CD14-positive monocyte (primary cell): ENCODE measurements around the gene DCC. TPM values are rescaled to one million over a fixed set of nuclear protein-coding genes. Genes with fewer than 3 reads are reported as not detected.

ENCODE experiments used
- DNase-seq, 3 donors: peaks; one replicate each; pipeline ENCODE4 v3.0.0-alpha.2; 2011 to 2022
- H2AFZ ChIP-seq: 2 replicates; pipeline ENCODE4 v1.6.0; 2012; ENCODE audit warnings: mild to moderate bottlenecking, low read depth, low read length, inconsistent platforms; ENCODE audit not compliant: insufficient read depth, poor library complexity, severe bottlenecking
- H3K27ac ChIP-seq, 2 donors: 1 replicate in 1 of 2; 2 replicates in 1 of 2; pipeline ENCODE4 v1.5.1; 2012 to 2013; ENCODE audit warnings: low read length in 2 of 2, control low read depth in 1 of 2, inconsistent platforms in 1 of 2, low read depth in 1 of 2, mild to moderate bottlenecking in 1 of 2
- H3K27me3 ChIP-seq, 2 donors: one replicate each; pipeline versions ENCODE4 v1.6.0 to v1.6.1; 2011 to 2013; ENCODE audit warnings: low read length in 2 of 2; ENCODE audit not compliant: control insufficient read depth in 2 of 2, insufficient read depth in 2 of 2
- H3K36me3 ChIP-seq, 2 donors: replicated peaks in 1 of 2; 1 replicate in 1 of 2; 2 replicates in 1 of 2; pipeline versions ENCODE4 v1.5.1 to v1.6.1; 2012 to 2013; ENCODE audit warnings: low read length in 2 of 2, control low read depth in 1 of 2, inconsistent platforms in 1 of 2, mild to moderate bottlenecking in 1 of 2; ENCODE audit not compliant: insufficient read depth in 2 of 2, control insufficient read depth in 1 of 2
- H3K4me1 ChIP-seq, 2 donors: 1 replicate in 1 of 2; 2 replicates in 1 of 2; pipeline versions ENCODE4 v1.5.1 to v1.6.1; 2012 to 2013; ENCODE audit warnings: low read length in 2 of 2, control low read depth in 1 of 2, inconsistent platforms in 1 of 2, mild to moderate bottlenecking in 1 of 2, moderate library complexity in 1 of 2; ENCODE audit not compliant: insufficient read depth in 2 of 2, control insufficient read depth in 1 of 2
- H3K4me2 ChIP-seq: replicated peaks from 2 replicates; pipeline ENCODE3; 2012; ENCODE audit warnings: low read length, moderate library complexity, mild to moderate bottlenecking; ENCODE audit not compliant: poor library complexity, severe bottlenecking; ENCODE audit errors: extremely low read depth
- H3K4me3 ChIP-seq, 3 experiments: fragments of 200-600 bp in 1 of 3; sonication (generic) in 1 of 3; replicated peaks in 1 of 3; 1 replicate in 2 of 3; 2 replicates in 1 of 3; pipeline ENCODE4 v1.5.1; 2011 to 2013; ENCODE audit warnings: low read length in 3 of 3, mild to moderate bottlenecking in 3 of 3, control low read depth in 2 of 3, low read depth in 2 of 3, inconsistent platforms in 1 of 3, moderate library complexity in 1 of 3
- H3K79me2 ChIP-seq: 2 replicates; pipeline ENCODE4 v1.6.0; 2012; ENCODE audit warnings: mild to moderate bottlenecking, control low read depth, inconsistent platforms, low read length, moderate library complexity; ENCODE audit not compliant: insufficient read depth
- H3K9ac ChIP-seq: 2 replicates; pipeline ENCODE4 v1.6.0; 2017; ENCODE audit warnings: low read length, mild to moderate bottlenecking; ENCODE audit not compliant: insufficient read depth, poor library complexity, severe bottlenecking
- H3K9me3 ChIP-seq, 2 donors: replicated peaks in 1 of 2; 1 replicate in 1 of 2; 2 replicates in 1 of 2; pipeline versions ENCODE4 v1.5.1 to v1.6.1; 2012 to 2013; ENCODE audit warnings: low read length in 2 of 2, control low read depth in 1 of 2; ENCODE audit not compliant: control insufficient read depth in 1 of 2, insufficient read depth in 1 of 2
- H4K20me1 ChIP-seq: 2 replicates; pipeline ENCODE4 v1.6.0; 2012; ENCODE audit warnings: mild to moderate bottlenecking, low read length, control low read depth, moderate library complexity; ENCODE audit not compliant: insufficient read depth
- H3K27ac Mint-ChIP-seq, 7 donors: one replicate each; pipeline ENCODE4 v1.8.0; 2020; ENCODE audit warnings: mild to moderate bottlenecking in 7 of 7, mixed read lengths in 7 of 7, moderate library complexity in 6 of 7, inconsistent platforms in 2 of 7
- H3K27me3 Mint-ChIP-seq, 3 donors: one replicate each; pipeline ENCODE4 v1.8.0; 2021 to 2022; ENCODE audit warnings: low read depth in 3 of 3, mild to moderate bottlenecking in 3 of 3, mixed read lengths in 3 of 3, moderate library complexity in 3 of 3, inconsistent platforms in 1 of 3
- H3K36me3 Mint-ChIP-seq, 2 donors: one replicate each; pipeline ENCODE4 v1.8.0; 2020; ENCODE audit warnings: mixed read lengths in 2 of 2, inconsistent platforms in 1 of 2, mild to moderate bottlenecking in 1 of 2
- H3K4me1 Mint-ChIP-seq: one replicate; pipeline ENCODE4 v1.8.0; 2020; ENCODE audit warnings: mild to moderate bottlenecking, mixed read lengths
- H3K4me3 Mint-ChIP-seq, 2 donors: one replicate each; pipeline ENCODE4 v1.8.0; 2020; ENCODE audit warnings: mild to moderate bottlenecking in 2 of 2, mixed read lengths in 2 of 2, moderate library complexity in 1 of 2
- H3K9me3 Mint-ChIP-seq, 7 donors: one replicate each; pipeline ENCODE4 v1.8.0; 2020 to 2022; ENCODE audit warnings: mixed read lengths in 7 of 7, mild to moderate bottlenecking in 6 of 7, moderate library complexity in 6 of 7, inconsistent platforms in 2 of 7
- WGBS: methylation state at CpG from one replicate; pipeline ENCODE4 v1.1.5; 2013; ENCODE audit warnings: missing lambda C conversion rate; ENCODE audit not compliant: insufficient coverage; 5-methylcytosine and 5-hydroxymethylcytosine counted together
- intact Hi-C, 2 donors: fragments of 100-400 bp; cut with micrococcal nuclease; formaldehyde crosslinking; loops; one replicate each; pipeline versions ENCODE4 v1.15.0 to v1.15.1; 2023
- polyA plus RNA-seq, 3 donors: library from polyadenylated mRNA; depleted of rRNA in 1 of 3; unstranded in 2 of 3; stranded (reverse) in 1 of 3; fragments of 300-500 nt in 2 of 3; fragments of >200 nt in 1 of 3; fragmentation: Illumina TruSeq in 2 of 3; gene quantifications; 1 replicate in 2 of 3; 2 replicates in 1 of 3; pipeline ENCODE4 v1.2.3, GENCODE V29; 2012 to 2021
- TF ChIP-seq, protein P1 (sequence below): fragments of 200-600 bp; IDR thresholded peaks from one replicate; pipeline ENCODE4 v1.8.0; 2022; ENCODE audit warnings: antibody characterized with exemption, mild to moderate bottlenecking

The DCC gene
- polyA plus RNA-seq, 3 donors, result not detected

DNA sequence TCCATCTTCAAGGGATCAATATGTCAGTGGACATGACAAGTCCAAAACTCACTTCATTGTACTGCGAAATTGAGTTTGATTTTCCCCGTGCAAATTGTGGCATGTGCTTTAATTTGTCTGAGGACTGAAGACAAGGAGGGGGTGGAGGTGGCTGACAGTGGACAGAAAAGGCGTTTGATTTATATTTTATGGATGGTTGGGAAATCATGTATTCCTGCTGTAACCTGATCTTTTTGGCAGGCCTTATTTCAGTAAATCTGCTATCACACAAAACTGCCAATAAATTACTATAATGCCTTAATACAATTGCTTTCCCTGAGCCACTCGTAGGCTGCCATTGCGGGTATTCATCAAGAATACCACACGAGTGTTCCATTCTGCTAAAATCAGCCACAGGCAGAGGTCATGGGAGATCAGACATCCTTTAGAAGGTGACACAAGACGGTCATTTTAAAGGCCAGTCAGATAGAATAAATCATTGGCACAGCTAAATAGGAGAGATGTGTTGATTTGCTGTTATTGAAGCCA lies 1164.0 kb downstream of the DCC start:
- H3K36me3 Mint-ChIP-seq, result no peaks in the 10 kb centered on the region
- Histone ChIP-seq H3K9ac (no peak overlapping the region), H3K4me1 (no peaks in the 10 kb centered on the region), H3K9me3 (peaks cover 0 to 7% of the 10 kb centered on the region in 2 donors), H3K36me3 (no peaks in the 10 kb centered on the region), H3K4me3 (no peak overlapping the region), H3K4me2 (no peak overlapping the region), H3K27ac (no peak overlapping the region), H3K79me2 (no peaks in the 10 kb centered on the region), H4K20me1 (no peaks in the 10 kb centered on the region), H2AFZ (no peak overlapping the region), H3K27me3 (no peaks in the 10 kb centered on the region)
- H3K4me3 Mint-ChIP-seq, result no peak overlapping the region
- H3K27ac Mint-ChIP-seq, result no peak overlapping the region
- TF ChIP-seq, protein P1, sequence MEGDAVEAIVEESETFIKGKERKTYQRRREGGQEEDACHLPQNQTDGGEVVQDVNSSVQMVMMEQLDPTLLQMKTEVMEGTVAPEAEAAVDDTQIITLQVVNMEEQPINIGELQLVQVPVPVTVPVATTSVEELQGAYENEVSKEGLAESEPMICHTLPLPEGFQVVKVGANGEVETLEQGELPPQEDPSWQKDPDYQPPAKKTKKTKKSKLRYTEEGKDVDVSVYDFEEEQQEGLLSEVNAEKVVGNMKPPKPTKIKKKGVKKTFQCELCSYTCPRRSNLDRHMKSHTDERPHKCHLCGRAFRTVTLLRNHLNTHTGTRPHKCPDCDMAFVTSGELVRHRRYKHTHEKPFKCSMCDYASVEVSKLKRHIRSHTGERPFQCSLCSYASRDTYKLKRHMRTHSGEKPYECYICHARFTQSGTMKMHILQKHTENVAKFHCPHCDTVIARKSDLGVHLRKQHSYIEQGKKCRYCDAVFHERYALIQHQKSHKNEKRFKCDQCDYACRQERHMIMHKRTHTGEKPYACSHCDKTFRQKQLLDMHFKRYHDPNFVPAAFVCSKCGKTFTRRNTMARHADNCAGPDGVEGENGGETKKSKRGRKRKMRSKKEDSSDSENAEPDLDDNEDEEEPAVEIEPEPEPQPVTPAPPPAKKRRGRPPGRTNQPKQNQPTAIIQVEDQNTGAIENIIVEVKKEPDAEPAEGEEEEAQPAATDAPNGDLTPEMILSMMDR, result no peak
- intact Hi-C loops, result no loop called here
- peaks cover 0 to 1% (median 0%) of the 10 kb centered on the region in 3 donors for H3K27me3 Mint-ChIP-seq
- 84% methylated on average over 3 of the region's 7 CpGs for WGBS
- H3K4me1 Mint-ChIP-seq, result no peaks in the 10 kb centered on the region
- DNase-seq, result no peak
- peaks cover 0 to 11% (median 0%) of the 10 kb centered on the region in 7 donors for H3K9me3 Mint-ChIP-seq

DNA sequence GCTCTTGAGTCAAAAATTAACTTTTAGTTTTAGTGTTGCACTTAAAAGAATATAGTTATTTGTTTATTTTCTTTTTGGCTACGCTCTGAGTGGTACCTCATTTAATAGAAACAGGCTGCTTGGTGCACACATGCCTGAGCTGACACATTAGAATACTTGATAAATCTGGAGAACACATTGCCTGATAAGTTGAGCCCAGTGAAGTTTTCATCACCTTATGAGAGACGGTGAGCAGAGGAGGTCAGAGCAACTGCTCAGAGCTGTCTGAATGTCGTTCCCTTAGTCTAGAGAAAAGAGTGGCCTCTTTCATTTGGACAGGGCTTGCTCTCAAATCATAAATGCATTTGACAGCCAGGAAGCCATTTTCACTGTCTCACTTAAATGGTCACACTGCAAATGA lies 1168.5 kb downstream of the DCC start:
- Mint-ChIP-seq H3K9me3 (peaks cover 2 to 18% (median 4%) of the 10 kb centered on the region in 7 donors), H3K4me3 (no peak overlapping the region), H3K27me3 (no peaks in the 10 kb centered on the region), H3K36me3 (no peaks in the 10 kb centered on the region), H3K4me1 (no peaks in the 10 kb centered on the region), H3K27ac (no peak overlapping the region)
- Histone ChIP-seq H3K4me2 (no peak overlapping the region), H3K9ac (no peak overlapping the region), H3K27me3 (no peaks in the 10 kb centered on the region), H3K4me3 (no peak overlapping the region), H3K27ac (no peak overlapping the region), H3K4me1 (no peaks in the 10 kb centered on the region), H2AFZ (no peak overlapping the region), H3K9me3 (peaks cover 0 to 7% of the 10 kb centered on the region in 2 donors), H3K36me3 (no peaks in the 10 kb centered on the region), H4K20me1 (no peaks in the 10 kb centered on the region), H3K79me2 (no peaks in the 10 kb centered on the region)
- WGBS, result 100% methylated on average over 2 of the region's 3 CpGs
- intact Hi-C loops, result no loop called here
- TF ChIP-seq, protein P1, result no peak
- no peak for DNase-seq
